DMS153 treated with DMSO at 0.1 percent for 48 hours (cell line): ENCODE results near the gene ATP13A1.
"Not testable (repeated sequence)": the region's sequence is repeated elsewhere in the genome, so short reads cannot be mapped to it uniquely, and the experiment has no call there.

ENCODE experiments used
- DNase-seq: peaks from one replicate; lab custom pipeline; 2025; ENCODE audit not compliant: unreplicated experiment; lab: John Stamatoyannopoulos, UW

Gene ATP13A1

GRCh38 chr19:19665420-19665948 lies 2.0 kb upstream of the ATP13A1 start:
- not testable (repeated sequence) for DNase-seq

- no peak for DNase-seq
Measured at GRCh38 chr19:19662871-19663255, 613 bp downstream of the ATP13A1 start.

GRCh38 chr19:19662344-19662743 lies 1.1 kb downstream of the ATP13A1 start:
- no peak for DNase-seq

- DNase-seq: no peak
Measured at GRCh38 chr19:19661675-19662251, 1.7 kb downstream of the ATP13A1 start.

- no peak for DNase-seq
Measured at GRCh38 chr19:19661141-19661674, 2.3 kb downstream of the ATP13A1 start.

GRCh38 chr19:19659646-19660245 lies 3.7 kb downstream of the ATP13A1 start:
- no peak for DNase-seq

- no peak for DNase-seq
Measured at GRCh38 chr19:19657397-19657783, 6.1 kb downstream of the ATP13A1 start.

GRCh38 chr19:19656451-19657396 lies 6.8 kb downstream of the ATP13A1 start:
- DNase-seq: no peak

GRCh38 chr19:19655641-19656343 lies 7.7 kb downstream of the ATP13A1 start:
- DNase-seq: no peak

- no peak for DNase-seq
Measured at GRCh38 chr19:19655051-19655594, 8.4 kb downstream of the ATP13A1 start.

- DNase-seq: no peak
Measured at GRCh38 chr19:19654441-19654840, 9.0 kb downstream of the ATP13A1 start.

- no peak for DNase-seq
Measured at GRCh38 chr19:19653597-19654147, 9.8 kb downstream of the ATP13A1 start.

GRCh38 chr19:19652482-19653295 lies 10.8 kb downstream of the ATP13A1 start:
- DNase-seq: no peak

GRCh38 chr19:19651076-19651475 lies 12.4 kb downstream of the ATP13A1 start:
- no peak for DNase-seq

- no peak for DNase-seq
Measured at GRCh38 chr19:19650331-19650730, 13.1 kb downstream of the ATP13A1 start.

- DNase-seq: no peak
Measured at GRCh38 chr19:19649580-19649995, 13.9 kb downstream of the ATP13A1 start.

GRCh38 chr19:19649155-19649554 lies 14.3 kb downstream of the ATP13A1 start:
- no peak for DNase-seq

- DNase-seq: no peak
Measured at GRCh38 chr19:19647037-19647835, 16.2 kb downstream of the ATP13A1 start.
